HEK293 (cell line): ENCODE results near the gene NAA20.

Experiments used
- CTCF ChIA-PET: fragments of 350-600 bp; formaldehyde crosslinking; extraction: SDS; loops from one replicate; lab custom pipeline; 2021; ENCODE audit warnings: antibody characterized with exemption; lab: Yijun Ruan, JAX
- POLR2A ChIA-PET: fragments of 300-600 bp; formaldehyde crosslinking; extraction: SDS; loops from one replicate; lab custom pipeline; 2020; ENCODE audit warnings: antibody characterized with exemption, inconsistent platforms; lab: Yijun Ruan, JAX
- H3K27ac ChIP-seq: fragments of 200-500 bp; sonication (Bioruptor generic); 2 replicates; pipeline ENCODE4 v1.5.1; 2014; ENCODE audit warnings: low read depth, low read length, control low read depth, inconsistent platforms; ENCODE audit errors: extremely low read depth
- H3K36me3 ChIP-seq, 2 experiments: fragments of 200-500 bp in 1 of 2; sonication (Bioruptor generic) in 1 of 2; 1 replicate in 1 of 2; 2 replicates in 1 of 2; pipeline ENCODE4 v1.5.1; 2014 to 2017; ENCODE audit warnings: inconsistent platforms in 2 of 2, low read length in 2 of 2; ENCODE audit not compliant: control insufficient read depth in 2 of 2, insufficient read depth in 1 of 2
- H3K4me1 ChIP-seq: fragments of 200-500 bp; sonication (Bioruptor generic); 2 replicates; pipeline ENCODE4 v1.5.1; 2014; ENCODE audit warnings: mild to moderate bottlenecking, low read length, inconsistent platforms; ENCODE audit not compliant: control insufficient read depth, insufficient read depth
- H3K4me3 ChIP-seq: 2 replicates; pipeline ENCODE4 v1.5.1; 2011; ENCODE audit warnings: low read depth, mild to moderate bottlenecking, control low read depth, low read length, moderate library complexity
- H3K9me3 ChIP-seq: fragments of 200-500 bp; sonication (Bioruptor generic); 2 replicates; pipeline ENCODE4 v1.5.1; 2014; ENCODE audit warnings: low read depth, low read length, inconsistent platforms; ENCODE audit not compliant: control insufficient read depth, insufficient read depth
- BCL11A ChIP-seq: fragments of 450-650 bp; formaldehyde crosslinking; IDR thresholded peaks from 2 replicates; pipeline ENCODE4 v1.5.1; 2016; ENCODE audit warnings: low read depth, missing biosample characterization, missing genetic modification characterization
- REST ChIP-seq: fragments of 450-650 bp; formaldehyde crosslinking; IDR thresholded peaks from 2 replicates; pipeline ENCODE4 v1.5.1; 2016; ENCODE audit warnings: missing biosample characterization, missing genetic modification characterization
- WT1 ChIP-seq: fragments of 450-650 bp; formaldehyde crosslinking; IDR thresholded peaks from 2 replicates; pipeline ENCODE4 v1.5.1; 2016; ENCODE audit warnings: missing biosample characterization, missing genetic modification characterization
- YY1 ChIP-seq: fragments of 450-650 bp; formaldehyde crosslinking; IDR thresholded peaks from 2 replicates; pipeline ENCODE4 v1.5.1; 2018; ENCODE audit warnings: missing biosample characterization, missing genetic modification characterization
- ZBTB44 ChIP-seq: fragments of 450-650 bp; IDR thresholded peaks from 2 replicates; pipeline ENCODE4 v1.5.1; 2018; ENCODE audit warnings: missing biosample characterization, mild to moderate bottlenecking, missing genetic modification characterization
- ZNF169 ChIP-seq: fragments of 450-650 bp; formaldehyde crosslinking; IDR thresholded peaks from 2 replicates; pipeline ENCODE4 v1.5.1; 2016; ENCODE audit warnings: missing biosample characterization, missing genetic modification characterization
- ZNF19 ChIP-seq: fragments of 450-650 bp; formaldehyde crosslinking; IDR thresholded peaks from 2 replicates; pipeline ENCODE4; 2016; ENCODE audit warnings: missing biosample characterization, missing genetic modification characterization, low read depth
- ZNF223 ChIP-seq: fragments of 450-650 bp; formaldehyde crosslinking; IDR thresholded peaks from 2 replicates; pipeline ENCODE4 v1.5.1; 2016; ENCODE audit warnings: missing biosample characterization, missing genetic modification characterization
- ZNF280D ChIP-seq: fragments of 450-650 bp; formaldehyde crosslinking; IDR thresholded peaks from 2 replicates; pipeline ENCODE4 v1.5.1; 2016; ENCODE audit warnings: missing biosample characterization, missing genetic modification characterization
- ZNF324 ChIP-seq: fragments of 450-650 bp; formaldehyde crosslinking; IDR thresholded peaks from 2 replicates; pipeline ENCODE4 v1.5.1; 2016; ENCODE audit warnings: missing biosample characterization, missing genetic modification characterization
- ZNF391 ChIP-seq: fragments of 450-650 bp; formaldehyde crosslinking; IDR thresholded peaks from 2 replicates; pipeline ENCODE4 v1.5.1; 2016; ENCODE audit warnings: low read depth, missing biosample characterization, missing genetic modification characterization, borderline replicate concordance
- ZNF510 ChIP-seq: fragments of 450-650 bp; formaldehyde crosslinking; IDR thresholded peaks from 2 replicates; pipeline ENCODE4 v1.5.1; 2018; ENCODE audit warnings: mild to moderate bottlenecking, missing genetic modification characterization, missing biosample characterization; ENCODE audit not compliant: insufficient replicate concordance
- ZNF530 ChIP-seq: fragments of 450-650 bp; formaldehyde crosslinking; IDR thresholded peaks from 2 replicates; pipeline ENCODE4 v1.5.1; 2016; ENCODE audit warnings: low read depth, missing biosample characterization, missing genetic modification characterization
- ZNF571 ChIP-seq: fragments of 450-650 bp; formaldehyde crosslinking; IDR thresholded peaks from 2 replicates; pipeline ENCODE4 v1.5.0; 2017; ENCODE audit warnings: missing biosample characterization, missing genetic modification characterization
- ZNF626 ChIP-seq: fragments of 450-650 bp; sonication (Bioruptor Pico); formaldehyde crosslinking; IDR thresholded peaks from 2 replicates; pipeline ENCODE4 v1.5.1; 2018; ENCODE audit warnings: missing biosample characterization, missing genetic modification characterization, inconsistent platforms
- ZNF704 ChIP-seq: fragments of 450-650 bp; formaldehyde crosslinking; IDR thresholded peaks from 2 replicates; pipeline ENCODE4 v1.5.1; 2016; ENCODE audit warnings: missing biosample characterization, missing genetic modification characterization
- ZNF791 ChIP-seq: fragments of 450-650 bp; formaldehyde crosslinking; IDR thresholded peaks from 2 replicates; pipeline ENCODE4 v1.5.1; 2016; ENCODE audit warnings: missing biosample characterization, missing genetic modification characterization
- ZNF837 ChIP-seq: fragments of 450-650 bp; formaldehyde crosslinking; IDR thresholded peaks from 2 replicates; pipeline ENCODE4 v1.5.1; 2016; ENCODE audit warnings: missing biosample characterization, missing genetic modification characterization
- ZSCAN16 ChIP-seq: fragments of 450-650 bp; formaldehyde crosslinking; IDR thresholded peaks from 2 replicates; pipeline ENCODE4 v1.5.1; 2016; ENCODE audit warnings: missing biosample characterization, missing genetic modification characterization

Gene NAA20

GRCh38 chr20:20037960-20038359, 20.8 kb downstream of the NAA20 start (continued):
- TF ChIP-seq ZNF280D (tag by site-specific recombination) (no peak), ZNF837 (tag by site-specific recombination) (no peak)
- TF ChIP-seq, all 188 proteins: peak for 0

- H3K36me3 ChIP-seq, result peaks cover 53 to 100% of the 10 kb centered on the region in 2 experiments
- no peaks in the 10 kb centered on the region for H3K9me3 ChIP-seq
- CTCF ChIA-PET, result interaction anchor here (0.5 kb wide), 1 partner anchor 11 kb away, joined by 3 read pairs; no protein-coding TSS in a partner anchor
- H3K4me1 ChIP-seq, result no peaks in the 10 kb centered on the region
- no peak for TF ChIP-seq ZNF280D (tag by site-specific recombination)
- no peak for TF ChIP-seq ZNF510 (tag by site-specific recombination)
- TF ChIP-seq ZNF19 (tag by site-specific recombination), result no peak
- TF ChIP-seq WT1 (tag by site-specific recombination), result no peak
- no peak for TF ChIP-seq ZNF704
- TF ChIP-seq ZNF324, result no peak
- TF ChIP-seq ZNF626 (tag by site-specific recombination), result no peak
- no peak for TF ChIP-seq ZNF169 (tag by site-specific recombination)
- no peak for TF ChIP-seq BCL11A (tag by site-specific recombination)
- no peak for TF ChIP-seq ZNF791
- no peak for TF ChIP-seq ZSCAN16 (tag by site-specific recombination)
- no peak for TF ChIP-seq ZNF530
- TF ChIP-seq ZNF391 (tag by site-specific recombination), result no peak
- TF ChIP-seq ZBTB44 (tag by site-specific recombination), result no peak
- no peak for TF ChIP-seq REST (tag by site-specific recombination)
- no peak for TF ChIP-seq ZNF571
- TF ChIP-seq YY1 (tag by site-specific recombination), result no peak
- TF ChIP-seq ZNF223, result no peak
- POLR2A ChIA-PET, result no interaction called here
- no peak overlapping the region for H3K27ac ChIP-seq
- no peak overlapping the region for H3K4me3 ChIP-seq
These were observed 21.4 kb downstream of the NAA20 start for GRCh38 chr20:20038586-20038985.
